Stimulated activated CD4-positive, alpha-beta T cell treated with anti-CD3 and anti-CD28 coated beads, Interleukin-12 subunit alpha, Interleukin-12 subunit beta, amount 100 ng/mL, for 48 hours (primary cell): Measurements from ENCODE around the gene UBAP2L.
A peak's percentile ranks its signal among the peaks of the same experiment; 100 is the strongest.

Source experiments
- DNase-seq, 3 donors: peaks; one replicate each; pipeline ENCODE4 v3.0.0-alpha.2; 2020; ENCODE audit warnings: low read depth in 2 of 3, low spot score in 1 of 3

UBAP2L gene

GRCh38 chr1:154220071-154220969 is at the start of gene UBAP2L:
TSS of gene UBAP2L (plus strand) at chr1:154220955. CDS start at chr1:154225124, 4,169 bp downstream.
- DNase-seq, result peak; percentile 96 to 99 (median 98)

- no peak for DNase-seq
Observed at GRCh38 chr1:154171223-154171583, 49.6 kb upstream of the UBAP2L start.

- no peak for DNase-seq
Observed at GRCh38 chr1:154171880-154172279, 48.9 kb upstream of the UBAP2L start.

GRCh38 chr1:154174654-154175053 is 46.1 kb upstream of the UBAP2L start:
- DNase-seq, result no peak

- DNase-seq, result no peak
Observed at GRCh38 chr1:154176337-154176736, 44.4 kb upstream of the UBAP2L start.

- no peak for DNase-seq
Observed at GRCh38 chr1:154178013-154178412, 42.7 kb upstream of the UBAP2L start.

GRCh38 chr1:154178911-154179811 is 41.6 kb upstream of the UBAP2L start:
- no peak for DNase-seq

GRCh38 chr1:154179946-154180687 is 40.6 kb upstream of the UBAP2L start:
- no peak for DNase-seq

- DNase-seq, result no peak
Observed at GRCh38 chr1:154181944-154182343, 38.8 kb upstream of the UBAP2L start.

GRCh38 chr1:154182344-154183045 is 38.3 kb upstream of the UBAP2L start:
- peak; percentile 67 to 83 (median 80) for DNase-seq

GRCh38 chr1:154183046-154183915 is 37.5 kb upstream of the UBAP2L start:
- peak; percentile 94 to 96 (median 95) for DNase-seq

- peak; percentile 60 to 72 (median 66) for DNase-seq
Observed at GRCh38 chr1:154186177-154186576, 34.6 kb upstream of the UBAP2L start.

- DNase-seq, result no peak
Observed at GRCh38 chr1:154186852-154187501, 33.8 kb upstream of the UBAP2L start.

- DNase-seq, result no peak
Observed at GRCh38 chr1:154190550-154190949, 30.2 kb upstream of the UBAP2L start.

GRCh38 chr1:154191990-154192461 is 28.7 kb upstream of the UBAP2L start, which contains the start of gene TPM3:
TSS of gene TPM3 (minus strand) at chr1:154192100. CDS start at chr1:154192018, 82 bp downstream.
- no peak for DNase-seq

GRCh38 chr1:154192476-154192875 is 28.3 kb upstream of the UBAP2L start:
- DNase-seq, result no peak

GRCh38 chr1:154193821-154194220 is 26.9 kb upstream of the UBAP2L start:
- DNase-seq, result no peak

GRCh38 chr1:154198756-154199562 is 21.8 kb upstream of the UBAP2L start:
- DNase-seq, result peak in 1 of 3 donors; percentile 63
